Liver (tissue), 2 donors: Measurements from ENCODE around the gene CISTR.

Experiments
- CTCF ChIP-seq: fragments of 150-350 bp; IDR thresholded peaks from 2 replicates; pipeline ENCODE4 v1.5.1; 2017; ENCODE audit warnings: improper control_type of control experiment, low read depth, low read length; ENCODE audit not compliant: missing input control
- FOXA1 ChIP-seq: IDR thresholded peaks from 2 replicates; pipeline ENCODE4 v1.6.1; 2016; ENCODE audit warnings: antibody characterized with exemption
- donor health status: healthy.

- no peak for TF ChIP-seq FOXA1
- no peak for TF ChIP-seq CTCF
These were observed 26.0 kb downstream of the CISTR start for GRCh38 chr12:53725824-53726223.
